MM.1S (cell line): ENCODE results near the gene CACNG7.

ENCODE experiments used
- DNase-seq: peaks from one replicate; pipeline ENCODE4 v3.0.0-alpha.2; 2015
- H2AFZ ChIP-seq: fragments of 300-600 bp; sonication (generic); 2 replicates; pipeline ENCODE4 v1.6.0; 2016; ENCODE audit warnings: antibody characterized with exemption, low read length
- H3F3A ChIP-seq: fragments of 300-600 bp; sonication (generic); 2 replicates; pipeline ENCODE4 v1.6.1; 2016; ENCODE audit warnings: mild to moderate bottlenecking, antibody characterized with exemption, low read length, moderate library complexity, mixed read lengths; ENCODE audit not compliant: insufficient read depth
- H3K27ac ChIP-seq: fragments of 300-600 bp; sonication (generic); 2 replicates; pipeline ENCODE4 v1.5.1; 2016; ENCODE audit warnings: mild to moderate bottlenecking, low read length
- H3K27me3 ChIP-seq: fragments of 300-600 bp; sonication (generic); replicated peaks from 2 replicates; pipeline ENCODE4 v1.6.0; 2016; ENCODE audit warnings: low read length; ENCODE audit not compliant: insufficient read depth
- H3K36me3 ChIP-seq: fragments of 300-600 bp; sonication (generic); replicated peaks from 2 replicates; pipeline ENCODE4 v1.6.1; 2016; ENCODE audit warnings: mild to moderate bottlenecking, low read length, mixed read lengths; ENCODE audit not compliant: insufficient read depth
- H3K4me1 ChIP-seq: fragments of 300-600 bp; sonication (generic); 2 replicates; pipeline ENCODE4 v1.6.1; 2016; ENCODE audit warnings: low read length, mixed read lengths
- H3K4me2 ChIP-seq: fragments of 300-600 bp; sonication (generic); 2 replicates; pipeline ENCODE4 v1.6.0; 2016; ENCODE audit warnings: low read depth, low read length
- H3K4me3 ChIP-seq: fragments of 300-600 bp; sonication (generic); 2 replicates; pipeline ENCODE4 v1.5.1; 2016; ENCODE audit warnings: low read length, mixed read lengths
- H3K79me2 ChIP-seq: fragments of 300-600 bp; sonication (generic); 2 replicates; pipeline ENCODE4 v1.6.1; 2016; ENCODE audit warnings: mixed run types, low read length, mixed read lengths
- H3K9ac ChIP-seq: fragments of 300-600 bp; sonication (generic); 2 replicates; pipeline ENCODE4 v1.6.1; 2016; ENCODE audit warnings: low read length, mixed read lengths
- H3K9me2 ChIP-seq: fragments of 300-600 bp; sonication (generic); replicated peaks from 2 replicates; pipeline ENCODE4 v1.6.1; 2016; ENCODE audit warnings: mild to moderate bottlenecking, low read length, mixed read lengths; ENCODE audit not compliant: insufficient read depth
- H3K9me3 ChIP-seq: fragments of 300-600 bp; sonication (generic); replicated peaks from 2 replicates; pipeline ENCODE4 v1.6.1; 2016; ENCODE audit warnings: mild to moderate bottlenecking, low read length, mixed read lengths; ENCODE audit not compliant: insufficient read depth
- H4K20me1 ChIP-seq: fragments of 300-600 bp; sonication (generic); 2 replicates; pipeline ENCODE4 v1.6.1; 2016; ENCODE audit warnings: mild to moderate bottlenecking, low read length, moderate library complexity, mixed read lengths; ENCODE audit not compliant: insufficient read depth
- EZH2 ChIP-seq: fragments of 300-600 bp; sonication (generic); optimal IDR thresholded peaks from 2 replicates; pipeline ENCODE3; 2017; ENCODE audit warnings: low read depth, mild to moderate bottlenecking, antibody characterized with exemption, low read length, mixed read lengths
- EZH2phosphoT487 ChIP-seq: fragments of 300-600 bp; sonication (generic); IDR thresholded peaks from 2 replicates; pipeline ENCODE4 v1.6.1; 2018; ENCODE audit warnings: antibody characterized with exemption, low read length
- TF ChIP-seq, protein P1 (sequence below): fragments of 300-600 bp; sonication (generic); IDR thresholded peaks from 2 replicates; pipeline ENCODE4 v1.5.1; 2016; ENCODE audit warnings: antibody characterized with exemption, low read length, mixed read lengths

Gene CACNG7

DNA sequence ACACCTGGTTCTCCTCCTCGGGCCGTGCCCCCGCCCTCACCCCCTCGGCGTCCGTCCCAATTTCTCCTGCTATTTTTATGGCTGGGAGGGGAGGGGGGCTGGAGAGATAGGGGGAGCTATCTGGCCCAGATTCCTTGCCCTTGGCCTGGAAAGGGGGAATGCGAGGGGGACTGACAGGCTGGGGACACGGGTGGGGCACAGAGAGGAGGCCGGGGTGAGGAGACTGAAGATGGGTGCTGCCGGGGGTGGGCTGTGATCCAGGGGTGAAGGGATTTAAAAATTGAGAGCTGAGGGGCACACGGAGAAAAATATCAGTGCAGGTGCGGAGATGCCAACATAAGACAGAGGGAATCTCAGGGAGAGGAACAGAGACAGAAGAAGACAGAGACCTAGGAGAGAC is 24.8 kb upstream of the CACNG7 start:
- Histone ChIP-seq H2AFZ (no peak overlapping the region), H3K9ac (no peak overlapping the region), H3K27me3 (peaks cover 7% of the 10 kb centered on the region; the same call in 1 of the 2 replicates), H3K4me3 (no peak overlapping the region), H3K4me2 (no peak overlapping the region), H3K36me3 (no peaks in the 10 kb centered on the region), H3K4me1 (no peaks in the 10 kb centered on the region), H3K27ac (no peak overlapping the region), H3K79me2 (no peaks in the 10 kb centered on the region), H3K9me3 (no peaks in the 10 kb centered on the region), H4K20me1 (no peaks in the 10 kb centered on the region), H3K9me2 (no peaks in the 10 kb centered on the region), H3F3A (no peaks in the 10 kb centered on the region)
- TF ChIP-seq, protein P1, sequence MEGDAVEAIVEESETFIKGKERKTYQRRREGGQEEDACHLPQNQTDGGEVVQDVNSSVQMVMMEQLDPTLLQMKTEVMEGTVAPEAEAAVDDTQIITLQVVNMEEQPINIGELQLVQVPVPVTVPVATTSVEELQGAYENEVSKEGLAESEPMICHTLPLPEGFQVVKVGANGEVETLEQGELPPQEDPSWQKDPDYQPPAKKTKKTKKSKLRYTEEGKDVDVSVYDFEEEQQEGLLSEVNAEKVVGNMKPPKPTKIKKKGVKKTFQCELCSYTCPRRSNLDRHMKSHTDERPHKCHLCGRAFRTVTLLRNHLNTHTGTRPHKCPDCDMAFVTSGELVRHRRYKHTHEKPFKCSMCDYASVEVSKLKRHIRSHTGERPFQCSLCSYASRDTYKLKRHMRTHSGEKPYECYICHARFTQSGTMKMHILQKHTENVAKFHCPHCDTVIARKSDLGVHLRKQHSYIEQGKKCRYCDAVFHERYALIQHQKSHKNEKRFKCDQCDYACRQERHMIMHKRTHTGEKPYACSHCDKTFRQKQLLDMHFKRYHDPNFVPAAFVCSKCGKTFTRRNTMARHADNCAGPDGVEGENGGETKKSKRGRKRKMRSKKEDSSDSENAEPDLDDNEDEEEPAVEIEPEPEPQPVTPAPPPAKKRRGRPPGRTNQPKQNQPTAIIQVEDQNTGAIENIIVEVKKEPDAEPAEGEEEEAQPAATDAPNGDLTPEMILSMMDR: no peak
- no peak for TF ChIP-seq EZH2phosphoT487
- no peak for TF ChIP-seq EZH2
- no peak for DNase-seq

DNA sequence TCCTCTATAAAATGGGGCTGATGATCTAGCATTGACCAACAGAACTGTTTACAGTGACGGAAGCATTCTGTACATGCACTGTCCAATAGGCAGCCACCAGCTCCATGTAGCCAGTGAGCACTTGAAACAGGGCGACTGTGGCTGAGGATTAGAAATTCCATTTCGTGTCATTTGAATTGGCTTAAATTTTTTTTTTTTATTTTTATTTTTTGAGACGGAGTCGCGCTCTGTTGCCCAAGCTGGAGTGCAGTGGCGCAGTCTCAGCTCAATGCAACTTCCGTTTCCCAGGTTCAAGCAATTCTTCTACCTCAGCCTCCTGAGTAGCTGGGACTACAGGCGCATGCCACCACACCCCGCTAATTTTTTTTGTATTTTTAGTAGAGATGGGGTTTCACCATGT is 24.0 kb upstream of the CACNG7 start:
- Histone ChIP-seq H3K79me2 (no peaks in the 10 kb centered on the region), H3F3A (no peaks in the 10 kb centered on the region), H3K9me2 (no peaks in the 10 kb centered on the region), H4K20me1 (no peaks in the 10 kb centered on the region), H2AFZ (no peak overlapping the region), H3K27ac (no peak overlapping the region), H3K9ac (no peak overlapping the region), H3K4me2 (no peak overlapping the region), H3K4me3 (no peak overlapping the region), H3K36me3 (no peaks in the 10 kb centered on the region), H3K27me3 (peaks cover 7% of the 10 kb centered on the region; the same call in 1 of the 2 replicates), H3K4me1 (no peaks in the 10 kb centered on the region), H3K9me3 (no peaks in the 10 kb centered on the region)
- TF ChIP-seq, protein P1: no peak
- TF ChIP-seq EZH2phosphoT487: no peak
- no peak for TF ChIP-seq EZH2
- no peak for DNase-seq

DNA sequence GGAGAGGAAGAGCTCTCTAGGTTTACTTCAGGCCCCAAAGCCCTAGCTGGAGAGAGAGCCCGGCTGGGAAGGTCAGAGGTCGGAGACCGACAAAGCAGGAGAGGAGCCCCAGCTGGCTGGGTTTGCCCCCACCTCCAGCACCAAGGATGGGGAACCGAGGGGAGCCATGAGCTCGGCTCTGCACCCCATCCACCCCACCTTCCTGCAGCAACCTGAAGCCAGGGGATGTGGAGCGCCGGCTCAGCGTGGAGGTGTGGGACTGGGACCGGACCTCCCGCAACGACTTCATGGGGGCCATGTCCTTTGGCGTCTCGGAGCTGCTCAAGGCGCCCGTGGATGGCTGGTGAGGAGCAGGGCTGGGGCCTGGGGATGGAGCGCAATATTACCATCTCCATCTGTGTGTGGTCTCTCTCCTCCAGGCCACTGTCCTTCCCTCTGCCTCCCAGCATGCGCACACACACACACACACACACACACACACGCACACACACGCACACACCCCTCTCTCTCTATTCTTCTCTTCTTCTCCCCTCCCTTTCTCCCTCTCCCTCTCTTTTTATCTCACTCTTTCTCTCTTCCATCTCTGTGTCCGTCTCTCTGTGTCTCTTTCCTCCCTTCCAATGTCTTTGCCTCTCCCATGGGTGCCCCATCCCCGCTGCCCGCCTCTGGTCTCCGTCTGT is 16.6 kb upstream of the CACNG7 start:
- H3K4me3 ChIP-seq: no peak overlapping the region
- no peaks in the 10 kb centered on the region for H3K9me3 ChIP-seq
- H4K20me1 ChIP-seq: no peaks in the 10 kb centered on the region
- no peaks in the 10 kb centered on the region for H3F3A ChIP-seq
- no peaks in the 10 kb centered on the region for H3K9me2 ChIP-seq
- no peak overlapping the region for H3K9ac ChIP-seq
- H2AFZ ChIP-seq: no peak overlapping the region
- H3K4me1 ChIP-seq: no peaks in the 10 kb centered on the region
- DNase-seq: no peak
- no peaks in the 10 kb centered on the region; the same call in 1 of the 2 replicates for H3K27me3 ChIP-seq
- no peaks in the 10 kb centered on the region for H3K79me2 ChIP-seq
- H3K36me3 ChIP-seq: no peaks in the 10 kb centered on the region
- H3K4me2 ChIP-seq: no peak overlapping the region
- H3K27ac ChIP-seq: no peak overlapping the region
- TF ChIP-seq, protein P1: no peak
- TF ChIP-seq EZH2phosphoT487: no peak
- TF ChIP-seq EZH2: no peak
